IPS-15b (cell line): ENCODE results near the gene PRPF6.
A peak's percentile ranks its signal among the peaks of the same experiment; 100 is the strongest.
"Not testable (repeated sequence)": the region's sequence is repeated elsewhere in the genome, so short reads cannot be mapped to it uniquely, and the experiment has no call there.

ENCODE experiments used
- H3K27me3 ChIP-seq: one replicate; pipeline ENCODE4 v1.6.1; 2013; ENCODE audit warnings: low read length; ENCODE audit not compliant: control insufficient read depth, insufficient read depth
- H3K36me3 ChIP-seq: one replicate; pipeline ENCODE4 v1.6.1; 2013; ENCODE audit warnings: low read length; ENCODE audit not compliant: control insufficient read depth, insufficient read depth
- H3K4me1 ChIP-seq: one replicate; pipeline ENCODE4 v1.6.1; 2013; ENCODE audit warnings: mild to moderate bottlenecking, low read length; ENCODE audit not compliant: control insufficient read depth, insufficient read depth
- H3K4me3 ChIP-seq: one replicate; pipeline ENCODE4 v1.5.1; 2013; ENCODE audit warnings: low read depth, low read length
- H3K9ac ChIP-seq: one replicate; pipeline ENCODE4 v1.6.1; 2013; ENCODE audit warnings: low read depth, mild to moderate bottlenecking, low read length
- H3K9me3 ChIP-seq: one replicate; pipeline ENCODE4 v1.6.1; 2013; ENCODE audit warnings: mild to moderate bottlenecking, low read length; ENCODE audit not compliant: control insufficient read depth, insufficient read depth

Gene PRPF6

GRCh38 chr20:63958471-63958870 lies 22.5 kb upstream of the PRPF6 start:
- Histone ChIP-seq H3K4me3 (no peak overlapping the region), H3K9ac (no peak overlapping the region), H3K27me3 (no peaks in the 10 kb centered on the region), H3K36me3 (peaks cover 34% of the 10 kb centered on the region), H3K4me1 (peaks cover 12% of the 10 kb centered on the region), H3K9me3 (no peaks in the 10 kb centered on the region)

GRCh38 chr20:63958964-63959698 lies 21.8 kb upstream of the PRPF6 start:
- H3K36me3 ChIP-seq, result peaks cover 40% of the 10 kb centered on the region
- H3K4me1 ChIP-seq, result peaks cover 12% of the 10 kb centered on the region
- H3K27me3 ChIP-seq, result no peaks in the 10 kb centered on the region
- peak overlapping the region; percentile 28 for H3K9ac ChIP-seq
- H3K9me3 ChIP-seq, result no peaks in the 10 kb centered on the region
- H3K4me3 ChIP-seq, result no peak overlapping the region

- Histone ChIP-seq H3K9me3 (no peaks in the 10 kb centered on the region), H3K36me3 (peaks cover 43% of the 10 kb centered on the region), H3K27me3 (no peaks in the 10 kb centered on the region), H3K4me3 (no peak overlapping the region), H3K4me1 (peaks cover 9% of the 10 kb centered on the region), H3K9ac (peak overlapping the region; percentile 28)
Measured at GRCh38 chr20:63959699-63960075, 21.2 kb upstream of the PRPF6 start.

- not testable (repeated sequence) for H3K4me3 ChIP-seq, H3K4me1 ChIP-seq, H3K9ac ChIP-seq, H3K9me3 ChIP-seq, H3K27me3 ChIP-seq
- H3K36me3 ChIP-seq, result peaks cover 42% of the 10 kb centered on the region
Measured at GRCh38 chr20:63960654-63961621, 20.0 kb upstream of the PRPF6 start.

- no peaks in the 10 kb centered on the region for H3K27me3 ChIP-seq
- no peak overlapping the region for H3K4me3 ChIP-seq
- H3K36me3 ChIP-seq, result peaks cover 50% of the 10 kb centered on the region
- no peaks in the 10 kb centered on the region for H3K9me3 ChIP-seq
- H3K4me1 ChIP-seq, result peaks cover 9% of the 10 kb centered on the region
- H3K9ac ChIP-seq, result no peak overlapping the region
Measured at GRCh38 chr20:63961664-63962425, 19.1 kb upstream of the PRPF6 start.

- Histone ChIP-seq H3K9me3 (no peaks in the 10 kb centered on the region), H3K36me3 (peaks cover 58% of the 10 kb centered on the region), H3K4me3 (no peak overlapping the region), H3K4me1 (peaks cover 9% of the 10 kb centered on the region), H3K27me3 (no peaks in the 10 kb centered on the region), H3K9ac (no peak overlapping the region)
Measured at GRCh38 chr20:63962426-63963347, 18.2 kb upstream of the PRPF6 start.

- no peak overlapping the region for H3K4me3 ChIP-seq
- no peaks in the 10 kb centered on the region for H3K27me3 ChIP-seq
- H3K4me1 ChIP-seq, result peaks cover 9% of the 10 kb centered on the region
- H3K9ac ChIP-seq, result no peak overlapping the region
- H3K9me3 ChIP-seq, result no peaks in the 10 kb centered on the region
- H3K36me3 ChIP-seq, result peaks cover 58% of the 10 kb centered on the region
Measured at GRCh38 chr20:63963348-63963741, 17.6 kb upstream of the PRPF6 start.

- peaks cover 4% of the 10 kb centered on the region for H3K4me1 ChIP-seq
- peaks cover 58% of the 10 kb centered on the region for H3K36me3 ChIP-seq
- no peak overlapping the region for H3K9ac ChIP-seq
- no peak overlapping the region for H3K4me3 ChIP-seq
- H3K27me3 ChIP-seq, result no peaks in the 10 kb centered on the region
- H3K9me3 ChIP-seq, result no peaks in the 10 kb centered on the region
Measured at GRCh38 chr20:63963784-63964301, 17.1 kb upstream of the PRPF6 start.

- no peaks in the 10 kb centered on the region for H3K27me3 ChIP-seq
- H3K4me3 ChIP-seq, result no peak overlapping the region
- H3K4me1 ChIP-seq, result peaks cover 2% of the 10 kb centered on the region
- peaks cover 55% of the 10 kb centered on the region for H3K36me3 ChIP-seq
- H3K9me3 ChIP-seq, result no peaks in the 10 kb centered on the region
- no peak overlapping the region for H3K9ac ChIP-seq
Measured at GRCh38 chr20:63964412-63964811, 16.5 kb upstream of the PRPF6 start.

- H3K36me3 ChIP-seq, result peaks cover 50% of the 10 kb centered on the region
- H3K9ac ChIP-seq, result no peak overlapping the region
- no peaks in the 10 kb centered on the region for H3K9me3 ChIP-seq
- H3K4me1 ChIP-seq, result no peaks in the 10 kb centered on the region
- peaks cover 7% of the 10 kb centered on the region for H3K27me3 ChIP-seq
- H3K4me3 ChIP-seq, result no peak overlapping the region
Measured at GRCh38 chr20:63966172-63966943, 14.6 kb upstream of the PRPF6 start.
